Measurements from ENCODE around the gene AKAP7. TPM values are rescaled to one million over a fixed set of nuclear protein-coding genes. Genes with fewer than 3 reads are reported as not detected.

Gene AKAP7
- total RNA-seq, 1 donor from 2014 or later, result 4.5 TPM

- no peaks in the 10 kb centered on the region for H3K4me1 Mint-ChIP-seq (ENCODE audit: unreplicated experiment)
- H3K27ac Mint-ChIP-seq (ENCODE audit: unreplicated experiment), result no peak overlapping the region
- no peak overlapping the region for H3K4me3 Mint-ChIP-seq (ENCODE audit: unreplicated experiment)
Measured at GRCh38 chr6:131225127-131225526, 89.9 kb downstream of the AKAP7 start.

DNA sequence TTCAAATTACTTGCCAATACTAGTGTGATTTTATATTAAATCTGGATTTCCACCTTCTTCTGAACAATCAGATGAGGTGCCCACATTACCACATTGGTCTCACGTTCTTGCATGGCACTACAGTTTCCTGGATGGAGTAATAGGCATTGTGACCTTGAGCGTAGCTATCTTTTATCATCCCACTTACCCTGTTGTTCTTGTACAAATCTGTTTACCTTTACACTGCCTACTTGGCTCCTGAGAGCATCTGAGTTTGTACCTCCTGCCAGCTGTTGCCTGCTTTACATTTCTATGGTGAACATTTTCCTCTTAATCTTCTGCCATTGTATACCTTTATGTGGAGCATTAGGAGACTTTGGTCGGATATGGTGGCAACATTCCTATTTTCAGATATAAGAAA, 90.7 kb downstream of the AKAP7 start:
- no peak for TF ChIP-seq CTCF (IDR thresholded peaks at IDR 0.05)
- no peak overlapping the region for H3K4me3 Mint-ChIP-seq (ENCODE audit: unreplicated experiment)
- no peaks in the 10 kb centered on the region for H3K4me1 Mint-ChIP-seq (ENCODE audit: unreplicated experiment)
- H3K27me3 Mint-ChIP-seq (ENCODE audit: unreplicated experiment), result no peaks in the 10 kb centered on the region
- H3K27ac Mint-ChIP-seq (ENCODE audit: unreplicated experiment), result no peak overlapping the region
- no peak for DNase-seq (ENCODE audit: extremely low spot score, unreplicated experiment)
- peaks cover 6% of the 10 kb centered on the region for H3K36me3 Mint-ChIP-seq (ENCODE audit: unreplicated experiment)
- no peaks in the 10 kb centered on the region for H3K9me3 Mint-ChIP-seq (ENCODE audit: unreplicated experiment)

More at GRCh38 chr6:131225127-131225526, 89.9 kb downstream of the AKAP7 start:
- TF ChIP-seq CTCF (IDR thresholded peaks at IDR 0.05), result no peak
- no peak for DNase-seq (ENCODE audit: extremely low spot score, unreplicated experiment)
- Mint-ChIP-seq H3K9me3 (ENCODE audit: unreplicated experiment) (no peaks in the 10 kb centered on the region), H3K36me3 (ENCODE audit: unreplicated experiment) (peaks cover 2% of the 10 kb centered on the region), H3K27me3 (ENCODE audit: unreplicated experiment) (no peaks in the 10 kb centered on the region)

GRCh38 chr6:131226459-131227157, 91.3 kb downstream of the AKAP7 start:
- no peaks in the 10 kb centered on the region for H3K9me3 Mint-ChIP-seq (ENCODE audit: unreplicated experiment)
- DNase-seq (ENCODE audit: extremely low spot score, unreplicated experiment), result no peak
- peaks cover 6% of the 10 kb centered on the region for H3K36me3 Mint-ChIP-seq (ENCODE audit: unreplicated experiment)
- no peak for TF ChIP-seq CTCF (IDR thresholded peaks at IDR 0.05)
- H3K4me3 Mint-ChIP-seq (ENCODE audit: unreplicated experiment), result no peak overlapping the region
- H3K27ac Mint-ChIP-seq (ENCODE audit: unreplicated experiment), result no peak overlapping the region
- H3K4me1 Mint-ChIP-seq (ENCODE audit: unreplicated experiment), result no peaks in the 10 kb centered on the region
- no peaks in the 10 kb centered on the region for H3K27me3 Mint-ChIP-seq (ENCODE audit: unreplicated experiment)

GRCh38 chr6:131227158-131227543, 91.9 kb downstream of the AKAP7 start:
- Mint-ChIP-seq H3K4me3 (ENCODE audit: unreplicated experiment) (no peak overlapping the region), H3K27ac (ENCODE audit: unreplicated experiment) (no peak overlapping the region), H3K4me1 (ENCODE audit: unreplicated experiment) (no peaks in the 10 kb centered on the region), H3K9me3 (ENCODE audit: unreplicated experiment) (no peaks in the 10 kb centered on the region), H3K27me3 (ENCODE audit: unreplicated experiment) (no peaks in the 10 kb centered on the region), H3K36me3 (ENCODE audit: unreplicated experiment) (peaks cover 4% of the 10 kb centered on the region)
- no peak for DNase-seq (ENCODE audit: extremely low spot score, unreplicated experiment)
- no peak for TF ChIP-seq CTCF (IDR thresholded peaks at IDR 0.05)

- DNase-seq (ENCODE audit: extremely low spot score, unreplicated experiment), result no peak
- H3K36me3 Mint-ChIP-seq (ENCODE audit: unreplicated experiment), result peaks cover 4% of the 10 kb centered on the region
- no peaks in the 10 kb centered on the region for H3K4me1 Mint-ChIP-seq (ENCODE audit: unreplicated experiment)
- H3K9me3 Mint-ChIP-seq (ENCODE audit: unreplicated experiment), result no peaks in the 10 kb centered on the region
- no peak for TF ChIP-seq CTCF (IDR thresholded peaks at IDR 0.05)
- no peaks in the 10 kb centered on the region for H3K27me3 Mint-ChIP-seq (ENCODE audit: unreplicated experiment)
- no peak overlapping the region for H3K4me3 Mint-ChIP-seq (ENCODE audit: unreplicated experiment)
- no peak overlapping the region for H3K27ac Mint-ChIP-seq (ENCODE audit: unreplicated experiment)
Measured at GRCh38 chr6:131231103-131231502, 95.8 kb downstream of the AKAP7 start.
